K562 (cell line): ENCODE measurements around the gene PHF21B.

Experiments
- CBX1 ChIP-seq: sonication (generic); IDR thresholded peaks from 2 replicates; pipeline ENCODE4 v1.6.1; 2016; ENCODE audit warnings: antibody characterized with exemption, low read depth, mild to moderate bottlenecking
- TF ChIP-seq, protein P1 (sequence below): sonication (generic); formaldehyde crosslinking; IDR thresholded peaks from 2 replicates; pipeline ENCODE4 v1.9.0; 2022; ENCODE audit warnings: mild to moderate bottlenecking, missing genetic modification reagents

DNA sequence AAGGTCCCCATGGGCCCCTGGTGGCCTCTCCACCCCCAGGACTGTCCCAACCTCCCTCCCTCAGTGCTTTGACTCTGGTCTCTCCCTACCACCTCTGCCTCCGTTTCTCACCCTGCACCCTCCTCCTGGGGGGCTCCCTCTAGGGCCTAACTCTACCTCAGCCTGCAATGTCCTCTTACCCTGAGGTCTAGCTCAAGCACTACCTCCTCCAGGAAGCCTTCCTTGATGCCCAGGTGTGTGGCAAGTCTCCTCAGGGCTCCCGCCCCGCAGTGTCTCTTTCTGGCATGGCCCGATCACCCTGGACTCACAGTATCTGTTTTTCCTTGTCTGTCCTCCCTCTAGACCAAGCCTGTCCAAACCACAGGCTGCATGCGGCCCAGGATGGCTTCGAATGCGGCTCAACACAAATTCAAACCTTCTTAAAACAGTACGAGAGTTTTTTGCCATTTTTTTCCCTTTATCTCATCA lies 90.8 kb downstream of the PHF21B start:
- no peak for TF ChIP-seq CBX1
- TF ChIP-seq, protein P1, sequence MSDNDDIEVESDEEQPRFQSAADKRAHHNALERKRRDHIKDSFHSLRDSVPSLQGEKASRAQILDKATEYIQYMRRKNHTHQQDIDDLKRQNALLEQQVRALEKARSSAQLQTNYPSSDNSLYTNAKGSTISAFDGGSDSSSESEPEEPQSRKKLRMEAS, result no peak
